GM18870 (cell line): ENCODE results near the gene ZP1.

ENCODE experiments used
- ATAC-seq: cut with Tn5 transposase; IDR thresholded peaks from one replicate; pipeline ENCODE4 v1.9.1; 2021; ENCODE audit warnings: moderate library complexity; ENCODE audit not compliant: unreplicated experiment

The ZP1 gene

DNA sequence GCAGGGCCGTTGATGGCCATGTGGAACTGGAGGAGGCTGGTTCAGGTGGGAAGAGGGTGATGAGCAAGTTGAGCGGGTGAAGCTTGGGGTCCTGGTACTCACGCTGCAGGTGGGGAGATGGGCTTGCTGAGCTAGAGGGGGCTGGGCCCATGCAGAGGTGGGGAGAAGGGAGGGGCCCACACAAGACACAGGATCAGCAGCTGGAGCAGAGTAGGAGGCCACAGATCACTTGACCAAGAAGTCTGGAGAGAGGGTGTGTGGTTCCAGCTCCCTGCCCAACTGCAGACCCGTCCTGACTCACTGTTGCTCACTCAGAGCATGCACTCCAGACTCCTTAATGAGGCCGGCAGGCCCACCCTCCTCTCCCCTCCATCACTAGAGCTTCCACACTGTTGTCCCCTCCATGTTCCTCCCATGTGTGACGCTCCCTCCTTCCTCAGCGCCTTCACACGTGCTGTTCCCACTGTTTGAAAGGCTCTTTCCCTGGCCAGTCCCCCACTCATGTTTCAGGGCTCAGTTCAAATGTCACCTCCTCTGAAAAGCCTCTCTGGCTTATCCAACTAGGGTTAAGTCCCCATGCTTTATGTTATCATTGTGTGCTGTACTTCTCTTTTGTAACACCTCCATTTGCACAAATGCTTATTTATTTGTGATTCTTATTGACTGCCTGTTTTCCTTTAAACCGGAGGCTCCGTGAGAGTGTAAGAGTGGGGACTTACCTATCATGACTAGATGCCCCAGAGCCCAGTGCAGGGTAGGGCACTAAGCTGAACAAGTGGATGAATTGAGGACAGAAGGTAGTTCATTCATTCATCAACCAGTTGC lies 23.1 kb upstream of the ZP1 start:
- ATAC-seq = no peak

DNA sequence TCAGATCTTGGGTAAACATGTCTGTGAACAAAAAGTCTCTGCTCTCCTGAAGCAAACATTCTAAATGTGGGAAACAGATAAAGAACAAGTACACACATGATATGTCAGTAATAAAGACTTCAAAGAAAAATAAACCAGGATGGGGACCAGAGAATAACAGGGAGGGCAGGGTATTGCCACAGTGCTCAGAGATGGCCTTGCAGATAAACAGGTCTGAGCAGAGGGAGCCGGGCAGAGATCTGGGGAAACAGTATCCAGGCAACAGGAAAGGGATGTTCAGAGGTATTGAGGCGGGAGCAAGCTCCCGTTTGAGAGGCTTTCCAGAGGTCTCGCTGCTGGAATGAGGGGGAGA lies 22.5 kb upstream of the ZP1 start:
- ATAC-seq = no peak

DNA sequence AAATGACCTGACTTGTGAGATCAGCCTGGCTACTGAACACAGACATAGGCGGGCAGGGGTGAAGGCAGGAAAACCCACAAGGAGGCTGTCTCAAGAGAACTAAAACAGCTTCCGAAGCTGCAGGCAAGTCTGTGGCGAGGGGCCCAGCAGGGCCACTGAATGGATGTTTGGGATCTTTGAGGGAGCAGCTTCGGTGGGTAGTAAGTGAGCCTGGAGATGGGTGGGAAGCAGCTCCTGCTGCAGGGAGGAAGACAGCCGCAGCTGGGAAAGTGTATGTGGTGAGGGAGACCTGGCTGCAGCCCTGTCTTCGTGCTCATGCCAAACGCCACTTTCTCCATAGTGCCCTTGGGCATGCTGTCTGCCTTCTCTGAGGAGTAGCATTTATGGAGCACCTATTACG lies 22.0 kb upstream of the ZP1 start:
- ATAC-seq = no peak

DNA sequence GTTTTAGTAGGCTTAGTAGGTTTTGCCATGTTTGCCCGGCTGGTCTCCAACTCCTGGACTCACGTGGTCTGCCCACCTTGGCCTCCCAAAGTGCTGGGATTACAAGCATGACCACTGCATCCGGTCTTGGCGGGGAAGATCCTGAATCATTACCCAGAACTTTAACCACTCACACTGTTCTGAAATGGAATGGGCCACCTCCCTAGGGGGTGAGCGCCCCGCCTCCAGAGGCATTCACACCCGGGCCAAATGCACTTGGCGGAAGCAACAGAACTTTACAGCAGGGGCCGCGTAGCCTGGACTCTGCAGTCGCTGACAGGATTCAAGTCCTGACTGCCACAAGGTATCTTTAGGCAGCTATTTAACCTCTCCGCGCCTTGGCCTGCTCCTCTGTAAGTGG lies 20.1 kb upstream of the ZP1 start:
- no peak for ATAC-seq

GRCh38 chr11:60847896-60848295 lies 19.4 kb upstream of the ZP1 start:
- no peak for ATAC-seq

DNA sequence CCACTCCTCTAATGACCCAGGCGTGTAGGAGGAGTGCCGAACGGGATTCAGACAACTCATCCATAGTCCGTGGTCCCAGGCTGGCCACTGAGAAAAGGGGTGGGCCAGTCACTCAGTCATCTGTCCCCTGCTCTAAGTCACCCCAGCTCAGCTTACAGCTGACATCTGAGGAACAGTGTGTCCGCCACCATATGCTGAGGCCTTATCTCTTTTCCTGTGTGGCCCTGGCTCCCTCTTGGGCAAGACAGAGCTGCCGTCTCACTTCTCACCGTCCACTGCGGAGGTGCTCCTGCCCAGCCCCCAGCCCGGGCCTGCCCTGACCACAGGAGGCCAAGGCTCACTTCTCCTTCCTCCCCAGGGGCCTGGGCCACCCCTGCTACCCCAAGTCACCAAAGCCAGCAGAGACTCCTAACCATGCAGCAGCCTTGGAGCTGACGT lies 18.6 kb upstream of the ZP1 start:
- ATAC-seq = no peak

DNA sequence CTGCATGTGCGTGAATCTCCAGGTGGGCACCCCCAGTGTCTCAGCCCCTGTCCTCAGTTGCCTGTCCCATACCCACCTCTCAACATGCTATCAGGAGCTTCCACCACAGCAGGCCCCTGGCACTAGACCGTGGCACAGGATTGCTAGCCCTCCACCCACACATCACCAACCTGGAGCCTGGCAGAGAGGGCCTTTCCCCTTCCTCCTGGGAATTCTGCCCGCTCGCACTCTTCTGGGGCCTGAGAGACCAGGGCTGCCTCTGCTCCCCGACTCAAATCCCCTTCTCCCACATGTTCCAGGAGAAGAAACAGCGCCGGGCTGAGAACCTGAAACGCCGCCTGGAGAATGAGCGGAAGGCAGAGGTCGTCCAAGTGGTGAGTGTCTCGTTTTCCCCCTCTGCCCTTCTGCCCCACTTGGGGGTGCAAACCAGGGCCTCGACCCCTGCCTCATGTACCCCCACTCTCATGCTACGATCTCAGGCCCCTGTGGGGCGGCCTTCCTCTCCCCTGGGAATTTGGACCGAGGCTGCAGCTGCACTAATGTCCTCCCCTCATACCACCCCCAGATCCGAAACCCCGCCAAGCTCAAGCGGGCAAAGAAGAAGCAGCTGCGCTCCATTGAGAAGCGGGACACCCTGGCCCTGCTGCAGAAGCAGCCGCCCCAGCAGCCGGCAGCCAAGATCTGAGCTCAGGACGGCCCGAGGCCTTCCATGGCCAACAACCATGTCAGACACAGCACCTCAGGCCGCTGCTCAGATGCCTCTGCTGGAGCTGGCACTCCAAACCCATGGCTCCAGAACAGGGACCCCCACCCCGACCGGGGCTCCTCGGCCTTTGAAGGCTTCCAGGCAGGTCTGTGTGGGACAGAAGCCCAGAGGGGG lies 17.5 kb upstream of the ZP1 start:
- ATAC-seq = no peak

DNA sequence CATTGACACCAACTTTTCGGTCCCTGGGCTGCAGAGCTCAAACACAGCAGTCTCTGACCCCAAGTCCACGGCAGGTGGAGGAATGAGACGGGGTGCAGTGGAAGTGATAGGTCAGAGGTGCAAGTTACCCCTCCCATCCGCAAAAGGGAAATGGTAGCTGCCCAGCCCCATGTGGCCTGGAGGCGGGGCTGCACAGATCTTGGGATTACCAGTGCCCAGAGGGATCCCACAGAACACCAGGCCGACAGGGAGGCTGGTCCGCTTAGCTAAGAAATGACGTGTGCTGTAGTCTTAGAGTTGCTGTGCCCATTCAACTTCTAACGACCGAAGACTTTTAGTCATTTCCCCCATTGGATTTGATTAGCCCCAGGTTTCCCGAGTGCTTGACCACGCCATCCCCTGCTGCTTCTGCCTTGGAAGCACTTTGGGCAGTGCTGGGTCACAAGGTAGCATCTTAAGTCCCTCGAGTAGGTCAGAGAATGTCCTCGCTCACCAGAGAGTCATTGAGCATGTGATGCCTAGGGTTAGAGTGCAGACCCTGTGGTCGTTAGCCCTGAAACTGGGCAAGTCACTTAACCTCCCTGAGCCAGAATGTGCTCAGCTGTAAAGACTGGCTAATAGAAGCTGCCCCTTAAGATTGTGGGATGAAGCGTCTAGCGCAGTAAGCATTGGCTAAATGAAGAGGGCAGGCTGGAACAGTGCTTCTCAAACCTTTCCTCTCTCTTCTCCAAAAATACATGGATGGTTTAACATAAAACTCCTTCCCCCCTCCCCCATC lies 15.8 kb upstream of the ZP1 start:
- ATAC-seq = no peak

DNA sequence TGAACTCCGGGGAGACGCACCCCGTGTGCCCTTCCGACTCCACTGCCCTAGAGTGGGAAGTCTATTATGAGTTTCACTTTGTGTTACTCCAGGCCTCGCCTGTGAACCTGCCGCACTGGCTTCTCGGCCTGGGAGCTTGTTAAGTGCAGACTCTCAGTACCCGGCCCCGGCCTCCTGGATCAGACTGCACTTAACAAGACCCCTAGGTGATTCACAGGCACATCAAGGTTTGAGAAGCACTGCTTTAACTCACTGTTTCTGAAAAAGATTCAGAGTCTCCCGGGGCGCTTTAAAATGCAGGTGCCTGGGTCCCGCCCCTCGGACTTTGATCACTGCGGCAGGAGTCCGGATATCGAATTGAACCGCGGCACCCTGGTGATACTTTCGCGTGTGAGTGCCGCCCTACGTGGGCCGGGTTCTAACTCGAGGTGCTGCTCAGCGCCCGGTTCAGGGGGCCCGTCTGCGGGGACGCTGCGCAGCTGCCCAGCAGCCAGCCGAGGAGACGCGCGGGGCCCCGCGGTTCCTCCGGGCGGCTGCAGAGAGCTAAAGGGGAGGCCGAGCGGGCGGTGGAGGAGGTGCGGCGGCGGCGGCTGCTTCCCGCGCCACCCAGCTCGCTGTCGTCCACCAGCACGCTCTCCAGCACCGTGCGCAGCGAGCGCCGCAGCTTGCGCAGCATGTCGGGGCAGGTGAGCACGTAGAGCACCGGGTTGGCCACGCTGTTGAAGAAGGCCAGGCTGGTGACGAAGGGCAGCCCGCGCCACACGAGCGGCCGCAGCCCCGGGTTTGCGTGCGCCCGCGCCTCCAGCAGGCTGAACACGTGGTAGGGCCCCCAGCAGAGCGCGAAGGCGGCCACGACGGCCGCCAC lies 15.0 kb upstream of the ZP1 start:
- ATAC-seq = no peak

DNA sequence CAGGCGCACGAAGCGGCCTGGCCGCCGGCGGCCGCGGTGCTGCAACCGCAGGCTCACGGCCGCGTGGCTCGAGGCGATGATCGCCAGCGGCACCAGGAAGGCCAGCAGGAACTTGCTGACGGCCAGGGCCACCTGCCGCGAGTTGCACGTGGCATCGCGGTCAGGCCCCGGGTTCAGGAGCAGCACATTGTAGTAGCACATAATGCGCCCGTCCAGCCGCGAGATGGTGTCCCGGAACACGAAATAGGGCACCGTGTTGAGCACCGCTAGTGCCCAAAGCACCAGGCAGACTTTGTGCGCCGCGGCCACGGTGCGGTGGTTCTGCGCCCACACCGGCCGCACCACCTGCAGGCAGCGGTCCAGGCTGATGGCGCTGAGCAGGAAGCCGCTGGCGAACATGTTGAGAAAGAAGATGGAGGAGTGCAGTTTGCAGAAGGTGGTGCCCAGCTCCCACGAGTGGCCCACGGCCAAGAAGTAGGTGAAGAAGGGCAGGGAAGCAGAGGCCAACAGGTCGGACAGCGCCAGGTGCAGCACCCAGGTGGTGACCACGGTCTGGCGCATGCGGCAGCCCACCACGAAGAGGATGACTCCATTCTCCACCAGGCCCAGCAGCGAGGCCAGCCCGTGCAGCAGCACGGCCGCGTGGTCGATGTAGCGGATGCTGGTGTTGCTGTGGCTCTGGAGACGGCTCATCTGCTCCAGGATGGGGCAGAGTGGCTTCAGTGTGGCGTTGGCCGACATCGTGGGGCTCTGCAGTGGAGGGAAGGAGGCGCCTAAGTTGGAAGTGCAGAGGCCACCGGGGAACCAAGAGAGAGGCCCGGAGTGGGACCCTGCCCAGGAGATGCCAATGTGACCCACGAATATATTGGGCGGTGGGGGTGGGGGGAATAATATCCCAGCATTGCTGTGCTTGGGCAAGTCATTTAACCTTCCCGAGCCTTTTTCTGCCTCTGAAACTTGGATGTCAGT lies 14.1 kb upstream of the ZP1 start:
- no peak for ATAC-seq

- ATAC-seq = no peak
These were observed 13.0 kb upstream of the ZP1 start for GRCh38 chr11:60854140-60854846.

DNA sequence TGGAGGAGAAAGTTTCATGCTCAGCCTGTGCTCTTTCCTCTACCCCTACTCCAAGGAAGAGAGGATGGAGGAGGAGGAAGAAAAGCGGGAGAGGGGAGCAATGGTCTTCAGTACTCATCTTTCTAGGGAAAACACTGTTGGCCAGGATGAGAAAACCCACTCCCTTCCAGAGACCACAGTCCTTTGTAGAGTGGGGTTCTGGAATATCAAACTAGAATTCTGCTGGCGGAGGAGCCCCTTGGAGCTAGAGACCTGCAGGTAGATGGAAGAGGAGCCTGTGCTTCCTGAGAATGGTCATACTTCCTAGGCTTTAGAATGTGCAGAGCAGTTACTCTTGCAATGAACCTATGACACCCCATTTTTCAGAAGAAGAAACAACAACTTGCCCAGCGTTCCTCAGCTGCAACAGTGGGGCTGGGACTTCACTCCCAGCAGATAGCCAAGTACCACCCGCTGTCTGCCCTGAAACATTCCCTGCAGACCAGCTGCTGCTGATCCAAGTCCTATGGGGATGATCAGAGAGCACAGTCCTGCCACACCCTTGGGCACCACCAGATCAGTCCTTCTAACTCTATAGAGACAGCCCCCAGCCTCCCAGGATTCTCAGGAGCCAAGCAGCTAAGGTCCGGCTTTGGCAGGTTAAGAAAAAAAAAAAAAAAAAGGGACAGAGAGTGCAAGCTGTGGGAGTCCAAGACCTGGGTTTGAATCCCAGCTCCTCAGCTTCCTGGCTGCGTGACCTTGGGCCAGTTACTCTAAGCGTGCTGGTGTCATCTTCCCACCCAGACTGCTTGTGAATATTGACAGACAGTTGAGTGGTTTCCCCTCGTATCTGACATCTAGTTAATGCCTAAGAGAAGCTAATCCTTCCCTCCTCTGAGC lies 12.3 kb upstream of the ZP1 start:
- ATAC-seq = no peak

DNA sequence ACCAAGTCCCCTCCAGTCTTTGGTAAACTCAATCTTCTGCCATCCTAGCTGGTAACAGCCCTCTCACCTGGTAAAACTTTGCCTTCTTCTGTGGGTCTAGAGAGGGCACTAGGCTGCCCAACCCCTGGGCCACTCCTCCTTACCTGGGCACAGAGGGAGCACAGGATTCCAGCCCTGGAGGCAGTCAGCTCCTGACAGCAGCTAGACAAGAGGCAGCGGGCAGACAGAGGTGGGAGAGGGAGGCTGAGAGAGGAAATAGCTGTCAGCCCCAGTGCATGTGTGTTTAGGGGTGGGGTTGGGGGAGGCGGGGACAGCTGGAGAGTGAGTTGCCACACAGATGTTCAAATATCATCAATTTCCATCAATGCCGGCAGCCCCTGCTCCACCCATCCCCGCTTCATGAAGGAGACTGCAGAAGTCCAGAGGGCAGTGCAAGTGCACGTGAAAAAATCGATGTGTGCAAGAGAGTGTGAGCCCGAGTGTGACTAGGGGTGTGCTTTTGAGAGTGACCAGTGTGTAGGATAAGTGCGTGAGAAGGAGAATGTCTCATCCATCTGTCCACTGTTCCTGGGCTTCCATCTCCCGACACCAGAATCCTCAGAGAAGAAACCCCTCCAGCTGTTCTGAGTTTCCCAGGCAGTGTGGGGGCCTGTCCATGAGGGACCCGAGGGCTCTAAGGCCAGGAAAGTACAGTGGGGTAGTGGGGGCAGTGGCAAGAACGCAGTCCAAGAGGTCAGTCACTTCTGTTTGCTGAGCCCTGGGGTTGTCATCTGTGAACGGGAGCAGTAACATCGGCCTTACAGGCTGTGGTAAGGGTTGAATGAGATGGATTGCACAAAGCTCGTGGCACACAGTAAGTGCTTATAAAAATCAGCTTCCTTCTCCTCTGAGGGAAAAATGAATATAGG lies 11.4 kb upstream of the ZP1 start, which contains the start of gene PTGDR2:
PTGDR2 (minus strand) TSS at position 225 of the 908 bp plus-strand sequence. CDS start 2,228 bp downstream, outside the sequence.
- ATAC-seq = no peak

GRCh38 chr11:60857378-60858232 lies 9.7 kb upstream of the ZP1 start:
- no peak for ATAC-seq

DNA sequence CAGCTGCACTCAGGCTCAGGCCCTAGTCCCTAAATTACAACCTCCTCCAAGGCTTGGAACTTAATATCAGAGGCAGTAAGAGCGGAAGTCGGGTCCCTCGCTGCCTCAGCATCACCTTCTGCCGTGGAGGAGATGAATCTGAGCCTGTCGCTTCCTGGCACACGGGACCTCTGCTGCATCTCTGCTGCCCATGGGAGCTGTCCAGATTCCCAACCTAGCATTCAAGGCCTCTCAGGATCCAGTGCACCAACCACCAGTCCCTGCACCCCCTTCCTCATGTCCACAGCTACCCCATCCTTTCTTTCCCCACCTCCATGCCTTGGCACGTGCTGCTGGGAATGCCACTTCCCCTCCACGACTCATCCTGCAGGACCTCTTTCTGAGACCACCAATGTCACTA lies 9.1 kb upstream of the ZP1 start:
- ATAC-seq = no peak
